Measurements from ENCODE around the gene COL1A2.

Gene COL1A2

DNA sequence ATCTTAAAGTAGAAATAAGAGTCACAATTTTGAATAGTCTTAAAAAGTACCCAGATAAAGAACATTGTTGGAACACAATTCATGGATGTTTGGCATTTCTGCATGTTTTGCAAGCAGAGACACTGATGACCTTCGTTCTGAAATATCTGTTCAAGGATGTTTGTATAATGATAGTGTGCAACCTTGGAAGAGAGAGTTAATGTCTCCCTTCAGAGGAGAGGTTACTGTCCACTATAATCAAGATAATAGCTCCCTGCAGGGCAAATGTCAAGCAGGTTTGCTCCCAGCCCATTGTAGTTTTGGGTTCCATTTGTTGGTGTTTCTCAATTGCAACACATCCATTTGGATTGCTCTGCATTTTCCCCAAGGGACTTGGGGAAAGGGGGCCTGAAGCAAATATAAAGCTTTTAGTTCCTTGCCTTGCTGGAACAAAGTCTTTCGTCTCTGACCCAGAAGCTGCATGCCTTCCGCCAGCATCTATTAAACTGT lies 45.2 kb downstream of the COL1A2 start:
- DNase-seq = no peak

DNA sequence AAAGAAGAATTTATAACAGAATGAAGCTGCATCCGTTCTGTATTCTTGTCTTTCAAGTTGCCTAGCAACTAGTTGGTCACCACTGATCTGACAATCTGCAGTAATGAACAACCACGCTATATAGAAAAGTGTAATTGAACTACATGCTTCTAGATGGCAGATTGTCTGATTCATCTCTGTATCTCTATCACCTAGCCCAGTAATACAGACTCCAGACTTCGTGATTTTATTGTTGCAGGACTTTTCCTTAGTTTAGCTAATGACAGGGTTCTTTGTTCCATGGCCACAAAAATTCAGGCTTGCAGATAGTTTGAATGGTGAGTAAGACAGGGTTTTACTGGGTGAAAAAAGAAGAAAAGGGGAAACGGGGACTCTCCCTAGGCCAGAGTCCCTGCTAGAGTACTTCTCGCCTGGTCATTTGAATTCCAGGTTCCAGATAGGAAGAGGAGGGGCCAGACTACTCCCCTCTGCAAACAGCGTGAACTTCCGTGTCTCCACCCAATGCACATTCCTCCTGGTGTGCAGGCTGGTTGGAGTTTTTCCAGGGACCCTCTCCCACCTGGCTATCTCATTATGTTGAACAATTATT lies 45.9 kb downstream of the COL1A2 start:
- no peak for DNase-seq

- DNase-seq = no peak
These were observed 46.4 kb downstream of the COL1A2 start for GRCh38 chr7:94441138-94441537.

DNA sequence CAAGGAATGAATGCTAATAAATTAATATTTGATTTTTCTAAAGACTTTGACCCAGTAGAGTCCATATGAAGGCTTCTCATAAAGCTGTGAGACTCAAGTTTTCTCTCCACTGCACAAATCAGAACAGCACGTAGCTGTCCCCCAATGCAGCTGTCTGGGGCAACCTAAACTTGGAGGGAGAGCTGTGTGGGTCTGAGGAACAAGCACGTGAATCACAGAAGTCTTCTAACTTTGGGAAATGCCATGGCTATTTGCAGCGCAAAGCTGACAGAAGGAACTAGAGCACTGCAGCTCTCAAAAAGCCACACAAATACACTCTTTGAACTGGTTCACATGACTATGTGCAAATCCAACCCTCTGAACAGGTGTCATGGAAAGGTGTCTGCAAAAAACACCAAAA lies 47.9 kb downstream of the COL1A2 start:
- no peak for DNase-seq

DNA sequence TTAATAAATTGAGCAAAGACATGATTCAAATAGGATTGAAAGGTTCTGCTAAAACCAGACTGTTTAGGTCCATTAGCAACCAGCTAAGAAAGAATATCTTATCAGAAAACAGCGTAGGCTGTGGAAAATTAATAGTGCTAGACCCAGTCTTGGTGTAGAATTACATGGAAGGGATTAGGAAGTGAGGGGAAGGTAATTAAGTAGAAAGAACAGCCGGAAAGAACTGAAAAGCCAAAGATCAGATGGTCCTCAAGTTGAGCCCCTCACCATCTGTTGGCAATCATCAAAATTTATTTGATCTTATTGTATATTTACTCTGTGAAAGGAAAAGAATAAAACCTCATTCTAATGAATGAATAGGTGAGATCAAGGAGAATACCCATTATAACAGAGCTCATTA lies 50.1 kb downstream of the COL1A2 start:
- DNase-seq = no peak

- DNase-seq = no peak
These were observed 51.0 kb downstream of the COL1A2 start for GRCh38 chr7:94445696-94446194.

DNA sequence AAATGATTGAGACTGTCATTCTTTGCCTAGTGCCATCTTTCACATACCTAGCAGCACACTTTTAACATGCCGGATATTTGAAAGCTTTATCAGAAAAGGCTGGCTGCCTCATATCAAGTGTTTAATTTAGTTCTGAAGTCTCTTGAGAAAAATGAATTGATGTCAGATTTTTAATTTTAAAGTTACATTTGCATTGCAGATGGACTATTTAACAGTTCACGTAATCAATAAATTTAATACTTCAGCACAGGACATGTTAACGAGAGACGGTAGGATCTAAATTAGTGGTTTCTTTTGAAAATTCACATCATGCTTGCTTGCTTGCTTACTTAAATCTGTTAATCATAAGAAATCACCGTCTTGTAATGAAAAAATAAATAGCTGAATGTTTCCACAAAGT lies 51.6 kb downstream of the COL1A2 start:
- DNase-seq = no peak

- no peak for DNase-seq
These were observed 54.5 kb downstream of the COL1A2 start for GRCh38 chr7:94449151-94449725.

DNA sequence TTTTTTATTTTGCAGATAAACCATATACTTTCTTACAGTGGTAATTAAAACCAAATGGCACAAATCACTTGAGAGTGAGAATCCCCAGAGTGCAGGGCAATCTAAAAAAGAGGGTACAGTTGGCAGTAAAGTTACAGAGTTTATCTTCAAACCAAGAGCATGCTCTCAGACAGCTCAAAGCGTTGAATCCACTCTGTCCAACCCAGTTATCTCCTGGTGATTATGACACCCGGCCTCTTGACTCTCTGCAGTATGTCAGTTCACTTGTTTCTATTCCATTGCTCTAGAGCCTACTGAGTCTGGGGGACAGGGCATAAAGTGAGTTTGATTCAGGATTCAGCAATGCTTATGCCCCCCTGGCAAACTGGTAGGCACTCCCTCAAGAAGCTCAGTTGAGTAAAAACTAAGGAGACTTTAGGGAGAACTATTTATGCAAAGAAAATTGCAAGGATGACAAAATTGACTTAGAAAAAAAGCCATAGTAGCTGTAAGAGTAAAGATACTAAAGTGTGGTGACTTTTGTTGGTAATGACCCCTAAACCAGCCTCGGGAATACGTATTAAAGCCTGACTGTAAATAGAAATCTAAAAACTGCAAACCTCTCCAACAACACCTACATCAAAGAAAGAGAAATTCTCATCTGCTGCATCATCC lies 55.5 kb downstream of the COL1A2 start:
- DNase-seq = no peak

DNA sequence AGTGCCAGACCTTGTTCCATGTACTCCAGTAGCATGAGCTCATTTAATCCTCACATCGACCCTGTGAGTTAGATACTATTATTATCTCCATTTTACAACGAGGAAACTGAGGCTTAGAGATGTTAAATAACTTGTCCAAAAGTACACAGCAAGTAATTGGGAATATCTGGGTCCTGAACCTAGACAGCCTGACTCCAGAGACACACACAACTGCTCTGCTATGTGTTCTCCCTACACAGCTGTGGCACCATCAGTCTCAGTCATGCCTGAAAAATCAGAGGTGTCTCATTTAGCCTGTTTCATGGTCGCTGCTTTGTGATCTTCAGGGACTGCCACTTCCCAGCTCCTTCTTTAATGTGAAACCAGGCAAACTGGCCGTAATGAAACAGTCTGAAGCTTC lies 56.5 kb downstream of the COL1A2 start:
- no peak for DNase-seq

DNA sequence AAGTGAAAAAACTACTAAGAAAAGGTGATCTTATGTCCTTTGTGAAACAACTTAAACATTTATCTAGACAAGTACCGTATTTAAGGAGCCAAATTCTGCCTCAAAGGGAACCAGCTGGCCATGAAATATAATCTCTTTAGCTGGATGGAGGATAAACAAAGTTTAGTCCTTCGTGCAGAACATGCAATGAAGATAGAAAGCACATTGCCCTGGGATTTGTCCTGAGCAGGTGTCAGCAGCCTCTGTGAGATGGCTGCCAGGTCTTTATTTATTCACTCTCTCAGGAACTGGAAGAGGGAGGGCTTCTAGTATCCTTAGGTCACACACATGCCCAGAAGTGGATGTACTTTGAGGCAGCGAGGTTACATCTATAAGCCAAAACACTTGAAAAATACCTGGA lies 57.5 kb downstream of the COL1A2 start:
- DNase-seq = no peak

GRCh38 chr7:94453898-94454297 lies 59.2 kb downstream of the COL1A2 start:
- no peak for DNase-seq

DNA sequence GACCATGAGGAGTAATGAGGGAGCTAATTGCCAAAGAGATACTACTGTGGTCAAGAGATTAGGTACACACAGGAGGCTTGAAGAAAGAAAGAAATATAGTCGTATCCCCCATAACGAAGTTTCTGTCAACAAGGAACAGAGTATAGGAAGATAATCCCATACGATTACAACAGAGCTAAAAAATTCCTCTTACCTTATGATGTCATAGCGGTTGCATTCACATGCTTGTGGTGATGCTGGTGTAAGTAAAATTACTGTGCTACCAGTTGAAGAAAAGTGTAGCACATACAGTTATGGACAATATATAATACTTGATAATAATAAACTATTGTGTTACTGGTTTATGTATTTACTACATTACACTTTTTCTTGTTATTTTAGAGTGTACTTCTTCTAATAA lies 63.3 kb downstream of the COL1A2 start:
- no peak for DNase-seq

- DNase-seq = no peak
These were observed 71.8 kb downstream of the COL1A2 start for GRCh38 chr7:94466516-94466915.

DNA sequence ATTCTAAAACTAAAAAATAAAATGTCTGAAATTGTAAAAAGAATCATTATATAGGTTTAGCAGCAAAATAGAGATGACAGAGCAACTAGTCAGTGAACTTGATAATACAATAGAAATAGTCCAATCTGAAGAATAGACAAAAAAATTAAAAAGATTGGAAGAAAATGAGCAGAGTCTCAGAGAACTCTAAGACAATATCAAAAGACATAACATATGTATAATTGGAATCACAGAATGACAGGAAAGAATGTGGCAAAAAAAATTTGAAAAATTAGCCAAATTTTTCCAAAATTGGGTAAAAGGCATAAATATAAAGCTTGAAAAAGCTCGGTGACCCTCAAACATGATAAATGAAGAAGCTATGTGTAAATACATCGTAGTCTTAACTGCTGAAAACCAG lies 76.9 kb downstream of the COL1A2 start:
- no peak for DNase-seq

GRCh38 chr7:94472608-94473007 lies 77.9 kb downstream of the COL1A2 start:
- no peak for DNase-seq

DNA sequence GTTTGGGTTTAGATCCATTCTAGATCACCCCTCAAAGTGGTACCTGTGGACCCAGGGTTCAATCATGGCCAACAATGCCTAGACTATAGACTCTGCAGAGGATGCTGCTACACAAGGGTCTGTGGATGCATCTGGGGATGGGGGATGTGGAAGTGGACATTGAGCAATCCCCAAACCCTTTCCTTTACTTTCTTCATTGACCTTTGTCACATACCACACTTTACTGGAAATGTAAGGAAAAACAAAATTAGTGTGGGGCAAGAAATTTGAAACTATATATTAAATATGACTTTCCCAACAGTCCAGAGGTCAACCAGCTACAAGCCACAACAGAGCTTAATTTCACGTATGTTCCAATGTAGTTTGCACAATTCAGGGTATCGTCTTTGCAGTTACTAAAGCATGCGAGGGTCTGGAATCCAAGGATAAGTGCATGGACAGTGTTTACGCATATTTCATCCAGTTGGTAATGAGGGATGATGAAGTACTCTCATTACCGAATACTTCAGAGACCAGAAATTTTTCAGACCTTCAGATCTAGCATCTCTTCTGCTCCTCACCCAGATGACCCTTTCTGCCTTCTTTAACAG lies 81.7 kb downstream of the COL1A2 start:
- no peak for DNase-seq

DNA sequence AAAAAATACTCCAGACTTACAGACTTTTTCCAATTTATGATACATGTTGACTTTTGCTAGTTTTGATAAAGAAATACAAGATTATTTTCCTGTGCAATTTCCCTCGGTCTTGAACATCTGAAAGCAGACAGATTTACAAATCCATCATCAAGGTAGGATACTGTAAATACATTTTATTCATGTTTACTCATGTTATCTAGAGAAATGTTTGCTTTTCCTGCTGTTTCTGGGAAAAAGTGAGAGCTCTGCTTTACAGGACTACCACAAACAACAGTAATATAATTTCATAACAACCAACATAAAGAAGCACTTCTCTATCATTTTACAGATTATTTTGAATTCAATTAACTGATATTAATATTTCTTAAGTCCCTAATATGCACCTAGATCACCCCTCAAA lies 83.2 kb downstream of the COL1A2 start:
- no peak for DNase-seq

GRCh38 chr7:94478648-94479214 lies 84.0 kb downstream of the COL1A2 start:
- DNase-seq = no peak

Measured in GDM1 (cell line).